HG02938 (cell line): ENCODE measurements around the gene TXNRD2.

Experiments used
- ATAC-seq: cut with Tn5 transposase; IDR thresholded peaks from one replicate; pipeline ENCODE4 v1.9.1; 2021; ENCODE audit warnings: mild to moderate bottlenecking, moderate library complexity; ENCODE audit not compliant: unreplicated experiment

The TXNRD2 gene

DNA sequence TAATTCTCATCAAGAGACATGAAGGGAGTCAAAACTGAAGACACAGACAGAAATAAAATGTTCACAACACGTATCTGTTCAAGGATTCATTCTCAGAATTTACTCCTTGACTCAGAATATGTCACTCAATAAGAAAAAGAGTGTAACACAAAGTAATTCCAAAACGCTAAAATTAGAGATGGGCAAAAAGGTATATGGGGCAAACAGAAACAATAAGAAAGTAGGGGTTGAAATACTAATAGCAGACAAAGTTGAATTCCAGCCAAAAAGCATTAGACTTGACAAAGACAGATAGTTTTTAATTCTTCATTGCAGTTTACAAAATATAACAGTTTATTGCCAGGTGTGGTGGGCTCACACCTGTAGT, 113.6 kb downstream of the TXNRD2 start:
- ATAC-seq = no peak

DNA sequence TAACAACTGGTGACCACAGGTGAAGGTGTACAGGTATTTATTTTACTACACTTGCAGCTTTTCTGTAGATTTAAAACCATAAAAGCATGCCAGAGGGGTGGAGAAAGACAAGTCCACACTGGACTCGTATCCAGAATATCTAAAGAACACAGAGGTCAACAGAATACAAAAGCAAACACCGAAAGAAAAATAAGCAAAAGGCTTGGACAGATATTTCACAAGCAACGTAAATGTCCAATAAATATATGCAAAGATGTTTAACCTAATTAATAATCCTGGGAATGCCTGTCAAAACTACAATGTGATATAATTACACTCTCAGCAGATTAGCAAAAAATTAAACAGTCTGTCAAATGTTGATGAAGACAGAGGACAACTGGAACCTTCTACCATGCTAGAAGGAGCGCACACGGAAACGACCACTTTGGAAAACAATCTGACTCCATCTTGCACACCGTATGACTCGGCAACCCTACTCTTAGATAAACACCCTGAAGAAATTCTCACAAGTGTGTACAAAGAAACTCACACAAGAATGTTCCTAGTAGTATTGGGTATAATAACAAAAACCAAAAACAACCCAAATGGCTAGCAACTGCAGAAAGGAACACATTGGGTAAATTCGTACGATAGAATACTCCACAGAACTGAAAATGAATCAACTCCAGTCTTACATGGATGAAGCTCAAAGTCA, 114.1 kb downstream of the TXNRD2 start:
- no peak for ATAC-seq

- no peak for ATAC-seq
Measured at GRCh38 chr22:19826619-19826950, 115.0 kb downstream of the TXNRD2 start.

DNA sequence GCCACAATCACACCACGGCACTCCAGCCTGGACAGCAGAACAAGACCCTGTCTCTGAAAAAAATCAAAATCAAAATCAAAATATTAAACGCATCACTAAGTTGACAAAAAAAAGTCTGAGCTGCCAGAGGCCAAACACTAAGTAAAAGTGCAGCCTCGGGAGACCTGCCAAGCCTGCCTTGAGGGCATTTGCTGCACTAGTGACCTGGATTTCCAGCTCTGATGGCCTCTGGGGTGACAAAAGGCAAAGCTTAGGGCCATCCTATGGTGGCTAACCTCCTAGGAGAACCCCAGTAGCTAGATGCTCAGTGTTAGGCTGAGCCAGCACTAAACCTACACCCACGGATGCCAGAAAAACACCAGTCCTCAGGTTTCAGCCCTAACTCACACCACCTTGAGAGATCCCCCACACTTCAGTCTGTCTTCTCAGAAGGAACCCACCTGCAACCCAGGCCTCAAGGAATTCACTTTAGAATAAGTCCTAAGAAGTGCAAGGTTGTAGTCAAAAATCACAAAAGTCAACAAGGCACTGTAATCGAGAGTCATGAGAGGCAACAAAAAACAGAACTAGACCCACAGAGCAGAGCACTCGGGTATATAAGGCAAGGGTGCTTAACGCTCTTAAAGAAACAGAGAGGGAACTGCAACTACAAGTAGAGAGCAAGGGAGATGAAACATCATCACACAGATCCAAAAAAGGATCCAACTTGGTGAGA, 115.6 kb downstream of the TXNRD2 start:
- no peak for ATAC-seq
